Head of caudate nucleus (tissue), 42 donors: ENCODE results near the gene CLTA.
A peak's percentile ranks its signal among the peaks of the same experiment; 100 is the strongest.
"Not testable (repeated sequence)": the region's sequence is repeated elsewhere in the genome, so short reads cannot be mapped to it uniquely, and the experiment has no call there.

Experiments
- DNase-seq, 42 donors: peaks; one replicate each; pipeline versions ENCODE4 v3.0.0 to v3.0.0-alpha.2; 2020 to 2021; ENCODE audit warnings: mixed read lengths in 7 of 42
- intact Hi-C: fragments of 100-400 bp; cut with DNase I; formaldehyde crosslinking; loops from one replicate; pipeline ENCODE4 v1.15.0; 2022

Gene CLTA

DNA sequence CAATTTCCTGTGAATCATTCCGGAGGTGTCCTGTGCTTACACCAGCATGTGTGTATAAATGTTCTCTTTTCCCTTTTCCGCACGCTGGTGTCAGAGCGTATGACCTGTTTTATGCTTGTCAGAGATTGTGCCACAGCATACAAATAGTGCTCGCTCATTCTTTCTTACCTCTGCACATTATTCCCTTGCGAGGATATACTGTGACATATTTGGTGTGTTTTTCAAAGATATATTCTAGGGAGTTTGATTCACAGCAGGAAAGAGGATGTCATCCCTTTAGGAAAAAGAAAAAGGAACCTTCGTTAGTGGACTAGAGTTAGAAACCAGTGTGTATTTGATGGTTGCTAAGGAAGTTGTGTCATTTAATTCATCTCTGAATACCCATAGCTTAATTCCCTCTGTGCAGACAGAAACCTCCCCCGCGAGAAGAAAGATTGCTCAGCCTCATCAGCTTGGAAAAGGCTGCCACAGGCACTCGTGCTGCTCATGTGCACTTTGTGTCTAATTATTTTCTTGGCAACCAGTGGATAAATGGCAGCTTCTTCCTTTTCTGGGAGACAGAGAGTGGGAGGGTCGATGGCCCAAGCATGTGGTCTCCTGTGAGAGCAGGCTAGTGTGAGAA lies 36.3 kb upstream of the CLTA start:
- peak in 39 of 42 donors; percentile 31 to 87 (median 64) for DNase-seq
- intact Hi-C loops, result no loop called here

- DNase-seq, result no peak
- intact Hi-C loops, result no loop called here
These were observed 34.6 kb upstream of the CLTA start for GRCh38 chr9:36156116-36156515.

GRCh38 chr9:36158122-36158521 lies 32.6 kb upstream of the CLTA start:
- intact Hi-C loops, result no loop called here
- no peak for DNase-seq

DNA sequence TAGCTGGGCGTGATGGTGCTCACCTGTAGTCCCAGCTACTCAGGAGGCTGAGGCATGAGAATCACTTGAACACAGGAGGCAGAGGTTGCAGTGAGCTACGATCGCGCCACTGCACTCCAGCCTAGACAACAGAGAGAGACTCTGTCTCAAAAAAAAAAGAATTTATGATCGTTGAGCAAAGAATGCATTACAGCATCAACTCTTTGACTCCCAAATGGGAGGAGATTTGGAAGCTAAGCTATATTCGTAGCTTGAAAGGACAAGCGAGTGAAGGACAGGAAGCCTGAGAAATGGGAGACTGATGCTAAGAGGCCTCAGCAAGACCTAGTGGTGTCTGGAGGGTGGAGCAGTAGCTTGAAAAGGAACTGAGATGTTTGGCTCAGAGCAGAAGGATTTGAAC lies 31.8 kb upstream of the CLTA start:
- no peak for DNase-seq

DNA sequence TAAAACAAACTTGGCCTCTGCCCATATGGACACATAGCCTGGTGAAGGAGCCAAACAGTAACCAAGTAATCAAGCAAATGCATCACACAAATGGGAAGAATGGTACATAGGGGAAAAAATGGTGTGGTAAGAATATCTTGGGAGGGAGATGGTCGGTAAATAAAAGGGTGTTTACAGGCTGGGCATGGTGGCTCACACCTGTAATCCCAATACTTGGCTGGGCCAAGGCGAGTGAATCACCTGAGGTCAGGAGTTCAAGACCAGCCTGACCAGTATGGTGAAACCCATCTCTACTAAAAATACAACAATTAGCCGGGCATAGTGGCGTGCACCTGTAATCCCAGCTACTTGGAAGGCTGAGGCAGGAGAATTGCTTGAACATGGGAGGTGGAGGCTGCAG lies 31.2 kb upstream of the CLTA start:
- intact Hi-C loops, DNase-seq: not testable (repeated sequence)

More for the DNA sequence above, 31.8 kb upstream of the CLTA start:
- intact Hi-C loops, result no loop called here

DNA sequence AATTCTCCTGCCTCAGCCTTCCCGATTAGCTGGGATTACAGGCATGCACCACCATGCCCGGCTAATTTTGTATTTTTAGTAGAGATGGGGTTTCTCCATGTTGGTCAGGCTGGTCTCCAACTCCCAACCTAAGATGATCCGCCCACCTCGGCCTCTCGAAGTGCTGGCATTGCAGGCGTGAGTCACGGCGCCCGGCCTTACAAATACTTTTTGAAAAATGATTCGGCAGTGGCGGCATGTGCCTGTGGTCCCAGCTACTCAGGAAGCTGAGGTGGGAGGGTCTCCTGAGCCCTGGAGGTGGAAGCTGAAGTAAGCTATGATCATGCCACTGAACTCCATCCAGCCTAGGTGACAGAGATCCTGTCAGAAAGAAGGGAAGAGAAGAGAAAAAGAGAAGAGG lies 30.6 kb upstream of the CLTA start:
- not testable (repeated sequence) for DNase-seq
- intact Hi-C loops, result loop anchor here (10.0 kb wide), 1 partner anchor 125 kb away; the partner anchor contains the start of gene RECK

GRCh38 chr9:36161187-36161586 lies 29.5 kb upstream of the CLTA start:
- intact Hi-C loops, result loop anchor here (10.0 kb wide), 1 partner anchor 126 kb away; the partner anchor contains the start of gene RECK
- no peak for DNase-seq

DNA sequence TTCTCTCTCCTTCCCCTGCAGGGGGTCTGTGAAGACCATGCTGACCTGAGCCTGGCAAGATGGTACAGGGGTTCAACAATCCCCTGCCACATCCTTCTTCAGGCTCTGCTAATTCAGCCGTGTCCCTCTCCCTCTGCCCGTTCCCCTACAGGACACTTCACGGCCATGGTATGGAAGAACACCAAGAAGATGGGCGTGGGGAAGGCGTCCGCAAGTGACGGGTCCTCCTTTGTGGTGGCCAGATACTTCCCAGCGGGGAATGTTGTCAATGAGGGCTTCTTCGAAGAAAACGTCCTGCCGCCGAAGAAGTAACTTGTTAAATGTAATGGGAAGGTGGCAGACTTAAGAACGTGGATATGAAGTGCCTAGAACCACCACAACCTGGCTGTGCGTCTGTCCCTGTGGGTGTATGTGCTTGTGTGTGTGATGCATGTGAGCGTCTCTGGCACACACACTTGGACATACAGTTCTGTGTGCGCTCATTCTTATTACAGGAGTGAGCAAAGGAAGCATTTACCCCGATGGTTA lies 28.4 kb upstream of the CLTA start:
- DNase-seq, result no peak
- intact Hi-C loops, result loop anchor here (10.0 kb wide), 1 partner anchor 127 kb away; the partner anchor contains the start of gene RECK

GRCh38 chr9:36163049-36163785 lies 27.5 kb upstream of the CLTA start:
- intact Hi-C loops, result loop anchor here (10.0 kb wide), 1 partner anchor 128 kb away; the partner anchor contains the start of gene RECK
- DNase-seq, result peak in 37 of 42 donors; percentile 15 to 84 (median 53)

- intact Hi-C loops, result loop anchor here (10.0 kb wide), 1 partner anchor 129 kb away; the partner anchor contains the start of gene RECK
- no peak for DNase-seq
These were observed 26.9 kb upstream of the CLTA start for GRCh38 chr9:36163786-36164170.

DNA sequence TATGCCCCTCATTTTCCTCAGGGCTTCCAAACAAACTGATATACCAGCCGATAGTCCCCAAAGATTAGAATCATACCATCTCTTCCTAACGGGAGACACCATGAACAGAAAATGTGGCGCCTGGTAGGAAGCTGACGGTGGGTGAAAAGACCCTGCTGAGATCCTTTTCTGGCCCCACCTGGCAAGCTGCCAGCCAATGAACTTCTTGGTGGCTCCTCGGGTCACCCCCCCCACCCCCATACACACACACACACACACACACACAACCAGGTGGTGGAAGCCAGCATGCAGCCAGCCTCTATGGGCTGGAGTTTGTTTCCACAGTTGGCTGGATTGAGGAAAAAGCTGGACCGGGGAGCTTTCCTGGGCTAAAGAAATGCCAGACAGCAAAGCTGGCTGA lies 26.3 kb upstream of the CLTA start:
- intact Hi-C loops, result loop anchor here (10.0 kb wide), 1 partner anchor 130 kb away; the partner anchor contains the start of gene RECK
- no peak for DNase-seq

DNA sequence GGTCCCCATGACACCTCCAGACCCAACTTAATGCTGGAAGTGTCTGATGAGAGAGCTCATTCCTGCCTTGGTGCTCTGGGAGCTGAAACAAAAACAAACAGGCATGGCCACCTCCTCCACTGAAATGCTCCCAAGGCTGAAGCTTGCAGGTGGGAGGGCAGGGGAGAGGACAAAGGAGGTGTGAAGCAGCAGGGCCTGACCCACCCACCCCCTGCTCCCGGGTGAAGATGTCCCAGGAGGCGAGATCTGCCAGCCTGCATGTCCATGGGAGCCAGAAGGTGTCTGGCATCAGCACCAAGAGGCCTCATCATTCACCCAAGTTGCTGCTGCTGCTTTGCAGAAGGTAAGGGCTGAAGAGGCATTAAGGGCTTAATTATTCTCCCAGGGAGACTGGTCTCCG lies 25.7 kb upstream of the CLTA start:
- intact Hi-C loops, result loop anchor here (10.0 kb wide), 1 partner anchor 130 kb away; the partner anchor contains the start of gene RECK
- no peak for DNase-seq

DNA sequence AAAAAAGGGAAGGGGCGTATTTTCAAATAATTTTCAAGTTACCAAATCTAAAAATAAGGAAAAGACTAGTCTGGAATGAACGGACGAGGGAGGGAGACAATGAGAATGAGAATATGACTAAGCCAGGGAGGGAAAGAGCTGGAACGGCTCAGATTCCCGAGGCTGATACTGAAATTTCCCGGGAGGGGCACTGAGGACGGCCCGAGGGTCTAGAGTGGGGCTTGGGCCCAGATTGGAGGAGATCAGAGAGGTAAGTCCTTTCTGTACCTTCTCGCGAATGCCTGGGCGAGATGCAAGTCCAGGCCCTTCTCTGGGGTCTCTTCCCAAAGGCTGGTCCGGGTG lies 24.9 kb upstream of the CLTA start:
- intact Hi-C loops, result loop anchor here (1.0 to 10.0 kb wide), 2 partner anchors 62 to 131 kb away; partner anchors contain the start of gene RECK

DNA sequence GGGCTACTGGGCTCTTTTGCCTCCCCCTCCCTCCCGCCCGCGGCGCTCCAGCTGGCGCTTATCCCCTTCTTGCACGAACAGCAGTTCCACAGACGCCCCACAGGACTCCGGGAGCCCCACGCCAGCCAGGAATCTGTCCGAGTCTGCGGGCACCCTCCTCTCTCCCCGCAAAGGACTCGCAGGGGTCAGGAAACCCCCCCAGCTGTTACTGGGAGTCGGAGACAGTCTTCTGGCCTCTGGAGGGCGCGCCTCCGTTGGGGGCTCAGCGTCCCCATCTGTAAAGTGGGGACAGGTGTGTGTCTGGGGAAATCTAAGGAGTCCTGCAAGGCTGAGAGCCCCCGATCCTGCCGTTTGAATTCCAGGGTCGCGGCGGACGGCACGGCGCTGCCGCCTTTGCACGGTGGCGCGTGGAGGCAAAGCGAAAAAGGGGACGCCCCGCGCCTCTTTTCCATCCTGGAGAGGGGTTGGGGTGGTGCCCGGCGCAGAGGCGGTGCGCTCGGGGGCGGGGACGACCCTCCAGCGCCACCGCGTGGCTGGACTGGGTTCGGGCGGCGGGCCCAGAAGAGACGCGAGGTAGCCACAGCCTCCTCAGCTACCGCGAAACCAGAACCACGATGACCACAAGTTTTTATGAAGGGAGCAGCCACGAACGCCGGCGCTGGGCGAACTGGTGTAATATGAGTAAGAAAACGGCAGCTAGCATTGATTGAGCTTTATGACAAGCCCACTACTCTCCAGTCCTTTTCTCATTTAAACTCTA lies 24.4 kb upstream of the CLTA start:
- intact Hi-C loops, result loop anchor here (1.0 to 10.0 kb wide), 2 partner anchors 63 to 132 kb away; partner anchors contain the start of gene RECK

More for the DNA sequence above, 24.9 kb upstream of the CLTA start:
- peak in 4 of 42 donors; percentile 21 to 55 (median 26) for DNase-seq

DNA sequence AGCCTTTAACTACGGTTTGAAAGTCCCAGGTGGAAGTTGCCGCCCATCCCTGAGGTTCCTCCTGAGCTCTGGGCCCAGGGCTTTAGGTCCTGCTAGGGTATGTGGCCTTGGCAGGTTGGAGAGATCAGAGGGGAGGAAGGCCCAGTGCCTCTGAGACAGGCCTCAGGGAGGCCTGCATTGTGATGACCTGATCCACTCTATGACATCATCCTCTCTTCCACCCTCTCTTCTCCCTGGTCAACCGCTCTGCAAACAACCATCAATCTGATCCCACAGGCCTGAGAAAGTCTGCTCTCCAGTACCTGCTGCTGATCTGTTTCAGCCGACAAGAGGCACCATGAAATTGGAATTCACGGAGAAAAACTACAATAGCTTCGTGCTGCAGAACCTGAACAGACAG lies 21.6 kb upstream of the CLTA start, which contains the start of gene CCIN:
Gene CCIN, plus strand, starts transcription at position 223 of the 400 bp plus-strand sequence. Its CDS starts 115 bp downstream, at position 338.
- DNase-seq, result no peak
- intact Hi-C loops, result loop anchor here (10.0 kb wide), 1 partner anchor 134 kb away; the partner anchor contains the start of gene RECK

More for the DNA sequence above, 24.4 kb upstream of the CLTA start:
- peak; percentile 60 to 95 (median 87) for DNase-seq

DNA sequence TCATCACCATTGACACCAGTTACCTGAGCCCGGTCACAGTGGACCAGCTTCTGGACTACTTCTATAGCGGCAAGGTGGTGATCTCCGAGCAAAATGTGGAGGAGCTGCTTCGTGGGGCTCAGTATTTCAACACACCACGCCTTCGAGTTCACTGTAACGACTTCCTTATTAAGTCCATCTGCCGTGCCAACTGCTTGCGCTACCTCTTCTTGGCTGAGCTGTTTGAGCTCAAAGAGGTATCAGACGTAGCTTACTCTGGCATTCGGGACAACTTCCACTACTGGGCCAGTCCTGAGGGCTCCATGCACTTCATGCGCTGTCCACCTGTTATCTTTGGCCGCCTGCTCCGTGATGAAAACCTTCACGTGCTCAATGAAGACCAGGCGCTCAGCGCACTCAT lies 21.0 kb upstream of the CLTA start:
- intact Hi-C loops, result loop anchor here (10.0 kb wide), 1 partner anchor 135 kb away; the partner anchor contains the start of gene RECK
- DNase-seq, result no peak

- intact Hi-C loops, result no loop called here
- no peak for DNase-seq
These were observed 20.2 kb upstream of the CLTA start for GRCh38 chr9:36170531-36170930.

DNA sequence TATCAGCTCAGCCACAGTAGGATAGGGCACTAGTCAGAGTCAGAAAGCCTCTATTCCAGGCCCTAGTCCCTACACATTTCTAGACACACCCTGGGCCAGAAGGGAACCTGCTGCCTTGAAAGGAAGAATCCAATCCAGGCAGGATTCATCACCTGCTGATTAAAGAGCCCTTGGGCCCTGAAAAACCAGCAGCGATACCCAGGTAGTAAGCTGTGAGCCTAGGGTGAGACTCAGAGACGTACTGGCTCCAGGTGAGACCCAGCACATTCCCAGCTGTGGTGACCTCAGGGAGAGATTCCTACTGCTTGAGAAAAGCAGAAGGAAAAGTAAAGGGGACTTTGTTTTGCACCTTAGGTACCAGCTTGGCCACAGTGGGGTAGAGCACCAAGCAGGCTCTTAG lies 16.9 kb upstream of the CLTA start:
- intact Hi-C loops, result no loop called here
- DNase-seq, result no peak

GRCh38 chr9:36174271-36174670 lies 16.4 kb upstream of the CLTA start:
- peak in 1 of 42 donors; percentile 9 for DNase-seq

More at GRCh38 chr9:36174271-36174670, 16.4 kb upstream of the CLTA start:
- intact Hi-C loops, result no loop called here
